ENCODE results near the gene HTD2. TPM values are rescaled to one million over a fixed set of nuclear protein-coding genes. Genes with fewer than 3 reads are reported as not detected.

HTD2 gene
- total RNA-seq, 1 experiment from 2014 or later = 7.4 TPM

GRCh38 chr3:58260261-58260731 lies 46.0 kb upstream of the HTD2 start:
- Histone ChIP-seq H4K20me1 (ENCODE audit: insufficient read depth) (0 out of 2 replicates have a peak, but pooled peaks cover 4% of the 10 kb centered on the region), H3F3A (ENCODE audit: insufficient read depth, low read depth) (peaks cover 18% of the 10 kb centered on the region), H3K4me1 (replicated peaks; ENCODE audit: insufficient read depth) (peaks cover 13% of the 10 kb centered on the region), H3K9me2 (ENCODE audit: insufficient read depth) (no peaks in the 10 kb centered on the region), H2AFZ (no peak overlapping the region), H3K79me2 (ENCODE audit: low read depth) (0 out of 2 replicates have a peak, but pooled peaks cover 4% of the 10 kb centered on the region), H3K4me2 (0 out of 2 replicates have a peak overlapping the region, but pooled peaks have one; percentile 6), H3K36me3 (ENCODE audit: low read depth) (no peaks in the 10 kb centered on the region), H3K9me3 (ENCODE audit: insufficient read depth, low read depth) (no peaks in the 10 kb centered on the region), H3K27ac (peak overlapping the region; percentile 11; the same call in 1 of the 2 replicates), H3K27me3 (ENCODE audit: insufficient read depth, low read depth) (no peaks in the 10 kb centered on the region), H3K4me3 (no peak overlapping the region)
- BruUV-seq (replicated peaks) = no TSS peak
- intact Hi-C loops (cut with micrococcal nuclease; ENCODE audit: unreplicated experiment) = loop anchor here (1.0 kb wide), 1 partner anchor 46 kb away; no protein-coding TSS in a partner anchor
- TF ChIP-seq EZH2 (IDR thresholded peaks at IDR 0.05; ENCODE audit: low read depth) (no peak), CTCF (conservative IDR thresholded peaks at IDR 0.05) (no peak)
- CTCF ChIA-PET = interaction anchor here (1.0 kb wide), 1 partner anchor 46 kb away, joined by 3 read pairs; the partner anchor contains the start of genes HTD2 and RPP14
- POLR2A ChIA-PET (ENCODE audit: unreplicated experiment) = no interaction called here
- peak; percentile 27 to 79 for DNase-seq

GRCh38 chr3:58260733-58261132 lies 45.6 kb upstream of the HTD2 start:
- no peak for DNase-seq
- ChIA-PET CTCF (interaction anchor here (1.0 kb wide), 1 partner anchor 45 kb away, joined by 3 read pairs; the partner anchor contains the start of genes HTD2 and RPP14), POLR2A (ENCODE audit: unreplicated experiment) (no interaction called here)
- 0 out of 2 replicates have a peak, but pooled peaks cover 4% of the 10 kb centered on the region for H4K20me1 ChIP-seq (ENCODE audit: insufficient read depth)
- H3K4me2 ChIP-seq = 0 out of 2 replicates have a peak overlapping the region, but pooled peaks have one; percentile 6
- no peak overlapping the region; the same call in 1 of the 2 replicates for H3K27ac ChIP-seq
- H3K27me3 ChIP-seq (ENCODE audit: insufficient read depth, low read depth) = no peaks in the 10 kb centered on the region
- H3K4me3 ChIP-seq = no peak overlapping the region
- no TSS peak for BruUV-seq (replicated peaks)
- H2AFZ ChIP-seq = no peak overlapping the region
- no peaks in the 10 kb centered on the region for H3K36me3 ChIP-seq (ENCODE audit: low read depth)
- no peaks in the 10 kb centered on the region for H3K9me2 ChIP-seq (ENCODE audit: insufficient read depth)
- intact Hi-C loops (cut with micrococcal nuclease; ENCODE audit: unreplicated experiment) = loop anchor here (1.0 kb wide), 1 partner anchor 46 kb away; no protein-coding TSS in a partner anchor
- peaks cover 18% of the 10 kb centered on the region for H3F3A ChIP-seq (ENCODE audit: insufficient read depth, low read depth)
- H3K79me2 ChIP-seq (ENCODE audit: low read depth) = 0 out of 2 replicates have a peak, but pooled peaks cover 4% of the 10 kb centered on the region
- no peaks in the 10 kb centered on the region for H3K9me3 ChIP-seq (ENCODE audit: insufficient read depth, low read depth)
- peaks cover 13% of the 10 kb centered on the region for H3K4me1 ChIP-seq (replicated peaks; ENCODE audit: insufficient read depth)
- TF ChIP-seq CTCF (conservative IDR thresholded peaks at IDR 0.05) (no peak), EZH2 (IDR thresholded peaks at IDR 0.05; ENCODE audit: low read depth) (no peak)

- Histone ChIP-seq H3K36me3 (ENCODE audit: low read depth) (no peaks in the 10 kb centered on the region), H3K27ac (no peak overlapping the region), H3K27me3 (ENCODE audit: insufficient read depth, low read depth) (no peaks in the 10 kb centered on the region), H4K20me1 (ENCODE audit: insufficient read depth) (0 out of 2 replicates have a peak, but pooled peaks cover 4% of the 10 kb centered on the region), H3F3A (ENCODE audit: insufficient read depth, low read depth) (peaks cover 18% of the 10 kb centered on the region), H3K79me2 (ENCODE audit: low read depth) (0 out of 2 replicates have a peak, but pooled peaks cover 4% of the 10 kb centered on the region), H3K4me2 (no peak overlapping the region), H3K4me3 (no peak overlapping the region), H2AFZ (no peak overlapping the region), H3K9me2 (ENCODE audit: insufficient read depth) (no peaks in the 10 kb centered on the region), H3K9me3 (ENCODE audit: insufficient read depth, low read depth) (no peaks in the 10 kb centered on the region), H3K4me1 (replicated peaks; ENCODE audit: insufficient read depth) (peaks cover 13% of the 10 kb centered on the region)
- POLR2A ChIA-PET (ENCODE audit: unreplicated experiment) = no interaction called here
- CTCF ChIA-PET = no interaction called here
- intact Hi-C loops (cut with micrococcal nuclease; ENCODE audit: unreplicated experiment) = no loop called here
- no peak for TF ChIP-seq EZH2 (IDR thresholded peaks at IDR 0.05; ENCODE audit: low read depth)
- no peak for TF ChIP-seq CTCF (conservative IDR thresholded peaks at IDR 0.05)
- BruUV-seq (replicated peaks) = no TSS peak
- DNase-seq = no peak
These were observed 44.2 kb upstream of the HTD2 start for GRCh38 chr3:58261954-58262666.

Data from PC-9 (cell line).